Measurements from ENCODE around the gene HCRT. TPM values are rescaled to one million over a fixed set of nuclear protein-coding genes. Genes with fewer than 3 reads are reported as not detected.

HCRT gene
- total and polyA plus RNA-seq, 2 of the 8 experiments (the other 6 are each of a cell fraction or from before 2014, with no cell fraction given) = not detected

DNA sequence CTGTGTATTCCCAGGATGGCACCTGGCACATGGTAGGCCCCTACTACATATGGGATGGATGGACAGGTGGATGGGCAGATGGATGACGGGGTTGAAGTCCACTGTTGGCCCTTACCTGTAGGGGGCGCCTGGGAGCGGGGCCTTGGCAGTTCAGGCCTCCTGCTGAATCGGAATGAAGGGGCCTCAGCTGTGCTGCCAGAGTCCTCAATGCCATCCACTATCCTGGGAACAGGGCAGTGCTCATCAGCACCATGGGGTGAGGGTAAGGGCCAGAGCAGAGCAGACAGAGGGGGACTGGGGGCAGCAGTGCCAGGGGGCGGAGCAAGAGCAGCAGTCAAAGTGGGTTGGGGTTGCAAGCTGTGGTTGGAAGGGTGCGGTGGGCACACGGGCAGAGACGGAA is 22.1 kb downstream of the HCRT start (continued):
- TF ChIP-seq, protein P1, sequence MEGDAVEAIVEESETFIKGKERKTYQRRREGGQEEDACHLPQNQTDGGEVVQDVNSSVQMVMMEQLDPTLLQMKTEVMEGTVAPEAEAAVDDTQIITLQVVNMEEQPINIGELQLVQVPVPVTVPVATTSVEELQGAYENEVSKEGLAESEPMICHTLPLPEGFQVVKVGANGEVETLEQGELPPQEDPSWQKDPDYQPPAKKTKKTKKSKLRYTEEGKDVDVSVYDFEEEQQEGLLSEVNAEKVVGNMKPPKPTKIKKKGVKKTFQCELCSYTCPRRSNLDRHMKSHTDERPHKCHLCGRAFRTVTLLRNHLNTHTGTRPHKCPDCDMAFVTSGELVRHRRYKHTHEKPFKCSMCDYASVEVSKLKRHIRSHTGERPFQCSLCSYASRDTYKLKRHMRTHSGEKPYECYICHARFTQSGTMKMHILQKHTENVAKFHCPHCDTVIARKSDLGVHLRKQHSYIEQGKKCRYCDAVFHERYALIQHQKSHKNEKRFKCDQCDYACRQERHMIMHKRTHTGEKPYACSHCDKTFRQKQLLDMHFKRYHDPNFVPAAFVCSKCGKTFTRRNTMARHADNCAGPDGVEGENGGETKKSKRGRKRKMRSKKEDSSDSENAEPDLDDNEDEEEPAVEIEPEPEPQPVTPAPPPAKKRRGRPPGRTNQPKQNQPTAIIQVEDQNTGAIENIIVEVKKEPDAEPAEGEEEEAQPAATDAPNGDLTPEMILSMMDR (IDR thresholded peaks at IDR 0.05; ENCODE audit: control extremely low read depth in 1 of 3, insufficient read depth in 1 of 3, low read depth in 1 of 3, low read length in 3 of 3) = peak; percentile 84 to 96 (median 95)
- no peak for TF ChIP-seq JUND (IDR thresholded peaks at IDR 0.05; ENCODE audit: low read length)
- TF ChIP-seq, protein P2, sequence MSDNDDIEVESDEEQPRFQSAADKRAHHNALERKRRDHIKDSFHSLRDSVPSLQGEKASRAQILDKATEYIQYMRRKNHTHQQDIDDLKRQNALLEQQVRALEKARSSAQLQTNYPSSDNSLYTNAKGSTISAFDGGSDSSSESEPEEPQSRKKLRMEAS (IDR thresholded peaks at IDR 0.05) = peak; percentile 53; the same call in 1 of the 2 replicates
- peak; percentile 33; the same call in 1 of the 2 replicates for TF ChIP-seq CREB1 (IDR thresholded peaks at IDR 0.05)
- TF ChIP-seq TCF12 (IDR thresholded peaks at IDR 0.05; ENCODE audit: low read depth, low read length) = no peak
- TF ChIP-seq SIX5 (IDR thresholded peaks at IDR 0.05; ENCODE audit: low read depth, low read length) = no peak

Data from H1 (cell line).